ENCODE measurements around the gene IFT43.

The IFT43 gene

GRCh38 chr14:76097547-76097946, 112.0 kb downstream of the IFT43 start:
- Histone ChIP-seq H2AK5ac (ENCODE audit: low read length) (no peak overlapping the region), H2AFZ (ENCODE audit: insufficient read depth, low read length, poor library complexity) (no peak overlapping the region), H3K4ac (ENCODE audit: low read depth, low read length) (no peak overlapping the region), H3K4me3 (ENCODE audit: low read depth, low read length) (no peak overlapping the region), H3K14ac (ENCODE audit: low read length) (no peak overlapping the region), H3K4me1 (ENCODE audit: control insufficient read depth in 1 of 2, insufficient read depth in 2 of 2, low read length in 2 of 2) (no peaks in the 10 kb centered on the region), H3K18ac (ENCODE audit: low read length) (no peak overlapping the region), H3K4me2 (ENCODE audit: low read length) (no peak overlapping the region), H2BK12ac (ENCODE audit: low read length) (no peak overlapping the region), H3K36me3 (ENCODE audit: control insufficient read depth in 1 of 2, insufficient read depth in 2 of 2, low read length in 2 of 2) (no peaks in the 10 kb centered on the region), H3K9ac (ENCODE audit: low read length) (no peak overlapping the region), H3K79me1 (ENCODE audit: low read length) (no peaks in the 10 kb centered on the region), H4K8ac (ENCODE audit: low read depth, low read length) (no peak overlapping the region), H3K27ac (ENCODE audit: low read depth, low read length) (no peak overlapping the region), H4K91ac (ENCODE audit: low read depth, low read length) (no peak overlapping the region), H3K9me3 (ENCODE audit: insufficient read depth, low read depth, low read length) (no peaks in the 10 kb centered on the region), H3K23ac (ENCODE audit: low read length) (no peak overlapping the region), H3K27me3 (ENCODE audit: insufficient read depth, low read length) (no peaks in the 10 kb centered on the region), H2BK5ac (ENCODE audit: low read depth, low read length, poor library complexity) (no peak overlapping the region), H4K12ac (ENCODE audit: low read depth, low read length) (no peak overlapping the region), H2BK120ac (ENCODE audit: insufficient read depth, low read length, poor library complexity) (no peak overlapping the region), H3K79me2 (ENCODE audit: control insufficient read depth, insufficient read depth, low read length, poor library complexity) (no peaks in the 10 kb centered on the region)
- no CpG with 5 or more reads among the region's 7 CpGs for WGBS (ENCODE audit: extremely low coverage, insufficient coverage, insufficient read length)
- DNase-seq, result no peak

- no peak overlapping the region for H3K18ac ChIP-seq (ENCODE audit: low read length)
- no peak for DNase-seq
- H3K23ac ChIP-seq (ENCODE audit: low read length), result no peak overlapping the region
- H2BK120ac ChIP-seq (ENCODE audit: insufficient read depth, low read length, poor library complexity), result no peak overlapping the region
- H3K4ac ChIP-seq (ENCODE audit: low read depth, low read length), result no peak overlapping the region
- H3K9ac ChIP-seq (ENCODE audit: low read length), result no peak overlapping the region
- H3K36me3 ChIP-seq (ENCODE audit: control insufficient read depth in 1 of 2, insufficient read depth in 2 of 2, low read length in 2 of 2), result no peaks in the 10 kb centered on the region
- no peak overlapping the region for H3K4me2 ChIP-seq (ENCODE audit: low read length)
- H2AFZ ChIP-seq (ENCODE audit: insufficient read depth, low read length, poor library complexity), result no peak overlapping the region
- H4K8ac ChIP-seq (ENCODE audit: low read depth, low read length), result no peak overlapping the region
- no peak overlapping the region for H3K14ac ChIP-seq (ENCODE audit: low read length)
- H3K9me3 ChIP-seq (ENCODE audit: insufficient read depth, low read depth, low read length), result no peaks in the 10 kb centered on the region
- H3K27me3 ChIP-seq (ENCODE audit: insufficient read depth, low read length), result no peaks in the 10 kb centered on the region
- no CpG with 5 or more reads among the region's 8 CpGs for WGBS (ENCODE audit: extremely low coverage, insufficient coverage, insufficient read length)
- H3K79me2 ChIP-seq (ENCODE audit: control insufficient read depth, insufficient read depth, low read length, poor library complexity), result no peaks in the 10 kb centered on the region
- no peak overlapping the region for H4K12ac ChIP-seq (ENCODE audit: low read depth, low read length)
- no peaks in the 10 kb centered on the region for H3K4me1 ChIP-seq (ENCODE audit: control insufficient read depth in 1 of 2, insufficient read depth in 2 of 2, low read length in 2 of 2)
- H3K79me1 ChIP-seq (ENCODE audit: low read length), result no peaks in the 10 kb centered on the region
- H3K27ac ChIP-seq (ENCODE audit: low read depth, low read length), result no peak overlapping the region
- no peak overlapping the region for H2AK5ac ChIP-seq (ENCODE audit: low read length)
- H3K4me3 ChIP-seq (ENCODE audit: low read depth, low read length), result no peak overlapping the region
- no peak overlapping the region for H2BK12ac ChIP-seq (ENCODE audit: low read length)
- H2BK5ac ChIP-seq (ENCODE audit: low read depth, low read length, poor library complexity), result no peak overlapping the region
- H4K91ac ChIP-seq (ENCODE audit: low read depth, low read length), result no peak overlapping the region
Observed at GRCh38 chr14:76098047-76098446, 112.5 kb downstream of the IFT43 start.

- no CpG with 5 or more reads among the region's 28 CpGs for WGBS (ENCODE audit: extremely low coverage, insufficient coverage, insufficient read length)
Observed at GRCh38 chr14:76098916-76099675, 113.5 kb downstream of the IFT43 start.

GRCh38 chr14:76100236-76100635, 114.7 kb downstream of the IFT43 start:
- Histone ChIP-seq H3K27ac (ENCODE audit: low read depth, low read length) (no peak overlapping the region), H4K91ac (ENCODE audit: low read depth, low read length) (no peak overlapping the region), H4K12ac (ENCODE audit: low read depth, low read length) (no peak overlapping the region), H3K79me2 (ENCODE audit: control insufficient read depth, insufficient read depth, low read length, poor library complexity) (no peaks in the 10 kb centered on the region), H3K9me3 (ENCODE audit: insufficient read depth, low read depth, low read length) (no peaks in the 10 kb centered on the region), H3K4me1 (ENCODE audit: control insufficient read depth in 1 of 2, insufficient read depth in 2 of 2, low read length in 2 of 2) (no peaks in the 10 kb centered on the region), H4K8ac (ENCODE audit: low read depth, low read length) (no peak overlapping the region), H3K36me3 (ENCODE audit: control insufficient read depth in 1 of 2, insufficient read depth in 2 of 2, low read length in 2 of 2) (no peaks in the 10 kb centered on the region), H2AK5ac (ENCODE audit: low read length) (no peak overlapping the region), H3K4me3 (ENCODE audit: low read depth, low read length) (no peak overlapping the region), H3K79me1 (ENCODE audit: low read length) (no peaks in the 10 kb centered on the region), H2BK5ac (ENCODE audit: low read depth, low read length, poor library complexity) (no peak overlapping the region), H3K18ac (ENCODE audit: low read length) (no peak overlapping the region), H3K14ac (ENCODE audit: low read length) (no peak overlapping the region), H3K9ac (ENCODE audit: low read length) (no peak overlapping the region), H3K4ac (ENCODE audit: low read depth, low read length) (no peak overlapping the region), H2BK120ac (ENCODE audit: insufficient read depth, low read length, poor library complexity) (no peak overlapping the region), H2AFZ (ENCODE audit: insufficient read depth, low read length, poor library complexity) (no peak overlapping the region), H3K23ac (ENCODE audit: low read length) (no peak overlapping the region), H2BK12ac (ENCODE audit: low read length) (no peak overlapping the region), H3K4me2 (ENCODE audit: low read length) (no peak overlapping the region), H3K27me3 (ENCODE audit: insufficient read depth, low read length) (no peaks in the 10 kb centered on the region)
- DNase-seq, result no peak
- WGBS (ENCODE audit: extremely low coverage, insufficient coverage, insufficient read length), result no CpG with 5 or more reads among the region's 14 CpGs

More at GRCh38 chr14:76098916-76099675, 113.5 kb downstream of the IFT43 start:
- Histone ChIP-seq H3K14ac (ENCODE audit: low read length) (no peak overlapping the region), H2BK12ac (ENCODE audit: low read length) (no peak overlapping the region), H3K4me1 (ENCODE audit: control insufficient read depth in 1 of 2, insufficient read depth in 2 of 2, low read length in 2 of 2) (no peaks in the 10 kb centered on the region), H2AFZ (ENCODE audit: insufficient read depth, low read length, poor library complexity) (no peak overlapping the region), H3K27ac (ENCODE audit: low read depth, low read length) (no peak overlapping the region), H3K79me1 (ENCODE audit: low read length) (no peaks in the 10 kb centered on the region), H3K23ac (ENCODE audit: low read length) (no peak overlapping the region), H3K9ac (ENCODE audit: low read length) (no peak overlapping the region), H3K27me3 (ENCODE audit: insufficient read depth, low read length) (no peaks in the 10 kb centered on the region), H3K36me3 (ENCODE audit: control insufficient read depth in 1 of 2, insufficient read depth in 2 of 2, low read length in 2 of 2) (no peaks in the 10 kb centered on the region), H2BK5ac (ENCODE audit: low read depth, low read length, poor library complexity) (no peak overlapping the region), H3K4me2 (ENCODE audit: low read length) (no peak overlapping the region), H3K4ac (ENCODE audit: low read depth, low read length) (no peak overlapping the region), H3K9me3 (ENCODE audit: insufficient read depth, low read depth, low read length) (no peaks in the 10 kb centered on the region), H2AK5ac (ENCODE audit: low read length) (no peak overlapping the region), H3K4me3 (ENCODE audit: low read depth, low read length) (no peak overlapping the region), H3K79me2 (ENCODE audit: control insufficient read depth, insufficient read depth, low read length, poor library complexity) (no peaks in the 10 kb centered on the region), H4K91ac (ENCODE audit: low read depth, low read length) (no peak overlapping the region), H4K12ac (ENCODE audit: low read depth, low read length) (no peak overlapping the region), H4K8ac (ENCODE audit: low read depth, low read length) (no peak overlapping the region), H3K18ac (ENCODE audit: low read length) (no peak overlapping the region), H2BK120ac (ENCODE audit: insufficient read depth, low read length, poor library complexity) (no peak overlapping the region)
- no peak for DNase-seq
